Suppressor macrophage treated with lipopolysaccharide for 1 hour (primary cell): ENCODE measurements around the gene DEPDC4.
"Not testable (repeated sequence)": the region's sequence is repeated elsewhere in the genome, so short reads cannot be mapped to it uniquely, and the experiment has no call there.

ENCODE experiments used
- DNase-seq, 3 donors: peaks; one replicate each; pipeline ENCODE4 v3.0.0-alpha.2; 2020 to 2022

Gene DEPDC4

GRCh38 chr12:100266835-100267602, at the start of gene DEPDC4, which contains the start of gene SCYL2:
TSS of gene DEPDC4 (minus strand) at chr12:100267079. CDS start at chr12:100267076, 3 bp downstream.
TSS of gene SCYL2 (plus strand) at chr12:100267177. CDS start at chr12:100282971, 15,794 bp downstream.
- DNase-seq = peak; percentile 99 to 100 (median 99)

- no peak for DNase-seq
These were observed 44.4 kb upstream of the DEPDC4 start for GRCh38 chr12:100311317-100311716.

GRCh38 chr12:100308138-100308537, 41.3 kb upstream of the DEPDC4 start:
- DNase-seq = not testable (repeated sequence)

- DNase-seq = not testable (repeated sequence)
These were observed 37.5 kb upstream of the DEPDC4 start for GRCh38 chr12:100304334-100304733.

DNA sequence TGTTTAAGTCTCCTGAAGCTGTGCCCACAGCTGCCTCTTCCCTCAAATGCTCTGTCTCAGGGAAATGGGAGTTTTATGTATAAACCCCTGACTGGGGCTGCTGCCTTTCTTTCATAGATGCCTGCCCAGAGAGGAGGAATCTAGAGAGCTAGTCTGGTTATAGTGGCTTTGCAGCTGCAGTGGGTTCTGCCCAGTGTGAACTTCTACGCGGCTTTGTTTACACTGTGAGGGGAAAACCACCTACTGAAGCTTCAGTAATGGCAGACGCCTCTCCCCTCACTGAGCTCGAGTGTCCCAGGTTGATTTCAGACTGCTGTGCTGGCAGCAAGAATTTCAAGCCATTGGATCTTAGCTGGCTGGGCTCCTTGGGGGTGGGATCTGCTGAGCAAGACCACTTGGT, 37.0 kb upstream of the DEPDC4 start:
- no peak for DNase-seq

- DNase-seq = no peak
These were observed 35.2 kb upstream of the DEPDC4 start for GRCh38 chr12:100302081-100302480.

DNA sequence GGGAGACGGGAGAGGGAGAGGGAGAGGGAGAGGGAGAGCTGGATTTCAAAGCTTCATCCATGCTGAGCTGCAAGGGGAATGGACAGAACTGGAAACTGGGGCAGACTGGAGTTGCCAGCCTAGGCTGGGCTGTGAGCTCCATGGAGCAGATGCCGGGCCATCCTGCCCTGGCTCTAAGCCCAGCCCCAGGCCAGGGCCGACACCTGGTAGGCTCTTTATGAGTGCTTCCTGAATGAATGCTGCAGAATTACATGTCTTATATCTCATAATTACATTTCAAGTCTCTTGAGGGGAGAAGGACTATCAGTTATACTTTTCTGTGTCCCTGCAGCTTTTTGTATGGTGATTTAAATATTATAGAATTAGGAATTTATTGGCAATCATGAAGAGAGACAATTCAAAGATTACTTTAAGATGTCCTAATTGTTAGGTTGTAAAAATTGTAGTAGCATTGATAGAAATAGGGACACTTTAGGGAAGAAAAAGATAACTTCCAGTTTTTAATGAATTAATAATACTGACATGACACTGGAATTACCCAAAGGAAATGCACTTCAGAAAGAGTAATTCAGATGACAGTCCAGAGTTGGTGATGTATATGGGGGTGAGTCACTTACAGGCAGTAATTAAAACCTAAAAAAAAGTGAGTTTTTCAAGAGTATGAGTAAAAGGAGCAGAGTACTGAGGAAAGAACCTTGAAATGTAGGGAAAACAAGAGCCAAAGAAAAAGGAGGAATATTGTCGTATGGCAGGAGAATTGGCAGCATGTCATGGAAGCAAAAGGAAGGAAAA, 29.1 kb upstream of the DEPDC4 start:
- DNase-seq = peak; percentile 25 to 76 (median 59)

DNA sequence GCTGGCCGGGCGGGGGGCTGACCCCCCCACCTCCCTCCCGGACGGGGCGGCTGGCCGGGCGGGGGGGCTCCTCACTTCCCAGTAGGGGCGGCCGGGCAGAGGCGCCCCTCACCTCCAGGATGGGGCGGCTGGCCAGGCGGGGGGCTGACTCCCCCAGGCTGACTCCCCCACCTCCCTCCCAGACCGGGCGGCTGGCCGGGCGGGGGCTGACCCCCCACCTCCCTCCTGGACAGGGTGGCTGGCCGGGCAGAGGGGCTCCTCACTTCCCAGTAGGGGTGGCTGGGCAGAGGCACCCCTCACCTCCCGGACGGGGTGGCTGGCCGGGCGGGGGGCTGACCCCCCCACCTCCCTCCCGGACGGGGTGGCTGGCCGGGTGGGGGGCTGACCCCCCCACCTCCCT, 27.5 kb upstream of the DEPDC4 start:
- DNase-seq = not testable (repeated sequence)

GRCh38 chr12:100293017-100293416, 26.1 kb upstream of the DEPDC4 start:
- no peak for DNase-seq

GRCh38 chr12:100290016-100290415, 23.1 kb upstream of the DEPDC4 start:
- DNase-seq = no peak

GRCh38 chr12:100289038-100289437, 22.2 kb upstream of the DEPDC4 start:
- DNase-seq = no peak

DNA sequence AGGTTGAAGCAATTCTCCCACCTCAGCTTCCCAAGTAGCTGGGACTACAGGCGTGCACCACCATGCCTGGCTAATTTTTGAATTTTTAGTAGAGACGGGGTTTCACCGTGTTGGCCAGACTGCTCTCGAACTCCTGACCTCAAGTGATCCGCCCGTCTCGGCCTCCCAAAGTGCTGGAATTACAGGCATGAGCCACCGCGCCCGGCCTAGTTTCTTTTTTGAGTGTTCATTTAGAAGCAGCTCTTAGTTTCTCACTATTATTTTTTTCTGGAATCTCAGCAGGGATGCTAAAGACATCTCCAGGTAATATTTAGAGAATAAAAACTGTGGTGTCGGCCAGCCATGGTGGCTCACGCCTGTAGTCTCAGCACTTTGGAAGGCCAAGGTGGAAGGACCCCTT, 17.7 kb upstream of the DEPDC4 start:
- not testable (repeated sequence) for DNase-seq

- DNase-seq = no peak
These were observed 12.8 kb upstream of the DEPDC4 start for GRCh38 chr12:100279607-100280244.

- no peak for DNase-seq
These were observed 12.3 kb upstream of the DEPDC4 start for GRCh38 chr12:100279159-100279558.

DNA sequence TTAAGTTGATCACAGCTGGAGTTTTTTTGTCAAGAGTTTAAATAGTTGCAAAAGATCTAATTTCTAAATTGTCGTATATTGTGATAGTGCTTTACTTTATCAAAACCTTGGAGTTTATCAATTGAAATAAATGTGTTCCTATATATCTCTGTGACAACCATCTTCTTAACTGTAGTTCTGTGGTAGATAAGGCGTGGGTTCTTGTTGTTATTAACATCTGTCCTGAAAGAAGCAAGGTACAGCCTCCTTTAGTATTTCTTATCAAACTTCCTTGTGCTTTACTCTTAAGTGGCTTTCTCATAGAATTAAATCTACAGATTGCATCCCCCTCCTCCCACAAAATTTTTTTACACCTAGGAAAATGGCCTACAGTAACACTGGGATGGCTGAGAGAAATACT, 7.4 kb upstream of the DEPDC4 start:
- no peak for DNase-seq

DNA sequence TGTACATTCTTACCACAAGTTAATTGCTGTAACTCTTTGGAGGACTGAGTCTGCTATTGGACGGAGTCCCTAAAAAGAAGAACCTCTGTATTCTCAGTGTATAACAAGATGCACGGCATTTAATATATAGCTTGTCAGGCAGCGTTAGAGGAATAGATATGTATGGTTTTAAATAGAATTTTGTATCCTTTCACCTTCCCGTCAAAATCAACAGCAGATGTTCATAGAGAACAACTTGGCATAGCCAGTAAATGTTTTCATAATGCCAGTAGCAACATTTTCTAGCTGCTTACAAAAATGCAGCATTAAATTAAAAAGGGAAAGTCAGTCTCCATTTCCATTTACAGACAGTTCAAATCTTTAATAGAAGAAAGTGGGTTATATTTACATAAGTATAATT, 6.9 kb upstream of the DEPDC4 start:
- DNase-seq = no peak

DNA sequence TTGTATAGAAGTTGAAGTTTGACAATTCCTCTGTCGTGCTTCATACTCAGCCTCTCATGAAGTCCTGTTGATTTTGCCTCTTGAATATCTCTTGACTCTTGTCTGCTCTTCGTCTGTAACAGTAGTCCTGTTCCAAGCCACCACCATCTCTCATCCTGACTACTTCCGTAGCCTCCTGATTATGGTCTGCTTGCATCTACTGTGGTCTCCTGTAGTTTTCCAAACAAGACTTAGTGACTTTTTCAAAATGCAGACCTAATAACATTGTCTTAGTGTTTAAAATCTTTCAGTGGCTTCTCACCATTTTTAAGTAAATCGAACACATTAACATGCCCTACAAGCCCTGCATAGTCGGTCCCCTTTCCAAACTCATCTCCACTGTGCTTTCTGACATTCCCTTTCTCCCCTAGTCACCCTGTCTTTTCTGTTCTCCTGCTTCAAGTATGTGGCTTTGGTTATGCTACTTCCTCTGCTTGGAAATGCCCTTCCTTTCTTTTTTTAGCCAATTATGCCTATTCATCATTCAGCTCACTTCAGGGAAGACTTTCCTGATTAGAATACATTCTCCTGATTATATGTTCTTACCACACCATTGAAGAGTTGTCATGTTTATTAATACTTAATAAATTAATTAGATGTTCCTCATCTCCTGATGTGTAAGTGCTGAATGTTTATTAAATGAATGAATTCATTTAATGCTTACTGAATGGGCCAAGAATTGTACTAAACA, 2.1 kb upstream of the DEPDC4 start:
- peak; percentile 33 to 58 (median 41) for DNase-seq

- peak; percentile 41 to 53 (median 45) for DNase-seq
These were observed 863 bp upstream of the DEPDC4 start for GRCh38 chr12:100267603-100268281.

DNA sequence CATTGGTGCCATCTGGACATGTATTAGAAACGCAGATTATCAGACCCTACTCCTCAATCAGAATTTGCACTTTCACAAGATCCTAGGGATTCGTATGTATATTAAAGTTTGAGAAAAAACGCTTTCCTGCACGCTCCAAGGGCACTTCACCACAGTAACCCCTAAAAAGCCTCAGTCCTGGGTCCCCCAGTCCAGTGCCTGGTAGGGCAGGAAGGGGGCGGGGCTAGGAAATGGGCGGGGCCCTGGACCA, 369 bp downstream of the DEPDC4 start:
- DNase-seq = peak in 2 of 3 donors; percentile 85 to 92

DNA sequence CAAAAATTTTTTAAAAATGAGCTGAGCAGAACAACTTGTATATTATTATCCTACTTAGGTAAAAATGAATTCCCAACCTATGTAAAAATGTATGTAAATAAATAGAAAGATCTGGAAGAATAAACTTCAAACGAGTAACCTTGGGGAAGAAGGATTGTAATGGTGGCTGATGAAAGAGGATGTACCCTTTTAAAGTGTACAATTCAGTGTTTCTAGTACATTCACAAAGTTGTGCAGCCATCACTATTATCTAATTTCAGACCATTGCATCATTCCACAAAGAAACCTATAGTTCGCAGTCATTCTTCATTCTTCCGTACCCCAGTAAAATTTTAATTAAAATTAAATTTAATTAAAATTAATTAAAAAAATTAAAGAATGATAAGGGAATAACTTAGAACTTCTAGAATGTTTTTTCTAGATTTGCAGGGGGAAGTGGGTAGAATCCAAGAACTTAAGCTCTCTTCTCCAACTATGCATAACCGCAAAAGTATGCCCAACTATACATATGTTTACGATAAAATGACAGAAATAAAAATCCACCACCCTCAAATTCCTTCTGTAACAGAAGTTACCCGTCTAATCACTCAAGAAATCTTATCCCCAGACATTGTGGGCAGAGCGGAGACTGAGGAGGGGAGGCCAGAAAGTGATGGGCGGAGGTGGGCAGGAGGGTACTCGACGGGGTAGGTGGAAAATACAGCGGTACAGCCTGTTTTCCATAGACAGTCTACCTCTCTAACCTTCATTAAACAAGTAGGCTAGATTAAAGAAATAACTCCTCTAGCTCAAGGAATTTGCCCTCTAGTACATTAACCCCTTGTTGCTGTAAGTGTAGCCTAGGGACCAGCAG, 921 bp downstream of the DEPDC4 start:
- DNase-seq = no peak

DNA sequence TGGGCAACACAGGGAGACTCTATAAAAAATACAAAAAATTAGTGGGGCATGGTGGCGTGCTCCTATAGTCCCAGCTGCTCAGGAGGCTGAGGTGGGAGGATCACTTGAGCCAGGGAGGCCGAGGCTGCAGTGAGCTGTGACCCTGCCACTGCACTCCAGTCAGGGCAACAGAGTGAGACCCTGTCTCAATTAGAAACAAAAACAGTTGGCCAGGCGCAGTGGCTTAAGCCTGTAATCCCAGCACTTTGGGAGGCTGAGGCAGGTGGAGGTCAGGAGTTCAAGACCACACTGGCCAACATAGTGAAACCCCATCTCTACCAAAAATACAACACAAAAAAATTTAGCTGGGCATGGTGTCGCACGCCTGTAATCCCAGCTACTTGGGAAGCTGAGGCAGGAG, 1.8 kb downstream of the DEPDC4 start:
- not testable (repeated sequence) for DNase-seq
